ENCODE measurements around the gene SULT1B1. TPM values are rescaled to one million over a fixed set of nuclear protein-coding genes. Genes with fewer than 3 reads are reported as not detected.

SULT1B1 gene
- total RNA-seq, 2 experiments from 2014 or later, result 0.08 TPM; not detected in 1

DNA sequence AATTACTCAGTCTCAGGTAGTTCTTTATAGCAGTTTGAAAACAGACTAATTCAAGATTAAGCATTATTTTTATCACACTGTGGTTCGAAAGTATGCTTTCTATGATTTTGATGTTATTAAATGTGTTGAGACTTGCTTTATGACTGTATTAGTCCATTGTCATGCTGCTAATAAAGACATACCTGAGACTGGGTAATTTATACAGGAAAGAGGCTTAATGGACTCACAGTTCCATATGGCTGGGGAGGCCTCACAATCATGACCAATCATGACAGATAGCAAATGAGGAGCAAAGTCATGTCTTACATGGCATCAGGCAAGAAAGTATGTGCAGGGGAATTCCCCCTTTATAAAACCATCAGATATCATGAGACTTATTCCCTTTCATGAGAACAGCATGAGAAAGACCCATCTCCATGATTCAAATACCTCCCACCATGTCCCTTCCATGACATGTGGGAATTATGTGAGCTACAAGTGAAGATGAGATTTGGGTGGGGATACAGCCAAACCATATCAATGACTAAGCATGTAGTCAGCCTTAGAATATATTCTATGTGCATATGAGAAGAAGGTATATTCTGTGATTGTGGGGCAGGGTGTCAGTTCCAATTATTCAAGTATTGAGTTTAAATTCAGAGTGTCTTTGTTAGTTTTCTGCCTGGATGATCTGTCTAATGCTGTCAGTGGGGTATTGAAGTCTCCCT lies 62.7 kb downstream of the SULT1B1 start:
- no peaks in the 10 kb centered on the region for H3K9me3 ChIP-seq (ENCODE audit: low read length)
- H3K4me2 ChIP-seq (ENCODE audit: low read length), result no peak overlapping the region
- ChIA-PET POLR2A (no interaction called here), CTCF (ENCODE audit: unreplicated experiment) (no interaction called here)
- no peak overlapping the region for H2AFZ ChIP-seq (ENCODE audit: low read length)
- BruUV-seq (replicated peaks), result no TSS peak
- DNase-seq (ENCODE audit: low spot score), result no peak
- intact Hi-C loops (cut with micrococcal nuclease; ENCODE audit: unreplicated experiment), result no loop called here
- no peak overlapping the region for H3K4me3 ChIP-seq (ENCODE audit: low read depth, low read length, poor library complexity, severe bottlenecking)
- no peak overlapping the region for H3K27ac ChIP-seq (ENCODE audit: low read depth, low read length, poor library complexity, severe bottlenecking)
- H4K20me1 ChIP-seq (ENCODE audit: insufficient read depth, low read length), result no peaks in the 10 kb centered on the region
- no peaks in the 10 kb centered on the region for H3K9me2 ChIP-seq (ENCODE audit: insufficient read depth, low read length)
- no peaks in the 10 kb centered on the region for H3K36me3 ChIP-seq (ENCODE audit: insufficient read depth, low read length)
- H3K79me2 ChIP-seq (ENCODE audit: insufficient read depth, low read depth, low read length), result no peaks in the 10 kb centered on the region
- no peaks in the 10 kb centered on the region for H3K4me1 ChIP-seq (ENCODE audit: insufficient read depth, low read length, poor library complexity, severe bottlenecking)
- TF ChIP-seq, protein P1, sequence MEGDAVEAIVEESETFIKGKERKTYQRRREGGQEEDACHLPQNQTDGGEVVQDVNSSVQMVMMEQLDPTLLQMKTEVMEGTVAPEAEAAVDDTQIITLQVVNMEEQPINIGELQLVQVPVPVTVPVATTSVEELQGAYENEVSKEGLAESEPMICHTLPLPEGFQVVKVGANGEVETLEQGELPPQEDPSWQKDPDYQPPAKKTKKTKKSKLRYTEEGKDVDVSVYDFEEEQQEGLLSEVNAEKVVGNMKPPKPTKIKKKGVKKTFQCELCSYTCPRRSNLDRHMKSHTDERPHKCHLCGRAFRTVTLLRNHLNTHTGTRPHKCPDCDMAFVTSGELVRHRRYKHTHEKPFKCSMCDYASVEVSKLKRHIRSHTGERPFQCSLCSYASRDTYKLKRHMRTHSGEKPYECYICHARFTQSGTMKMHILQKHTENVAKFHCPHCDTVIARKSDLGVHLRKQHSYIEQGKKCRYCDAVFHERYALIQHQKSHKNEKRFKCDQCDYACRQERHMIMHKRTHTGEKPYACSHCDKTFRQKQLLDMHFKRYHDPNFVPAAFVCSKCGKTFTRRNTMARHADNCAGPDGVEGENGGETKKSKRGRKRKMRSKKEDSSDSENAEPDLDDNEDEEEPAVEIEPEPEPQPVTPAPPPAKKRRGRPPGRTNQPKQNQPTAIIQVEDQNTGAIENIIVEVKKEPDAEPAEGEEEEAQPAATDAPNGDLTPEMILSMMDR (conservative IDR thresholded peaks at IDR 0.05; ENCODE audit: low read length), result no peak
- no peak for TF ChIP-seq EZH2phosphoT487 (IDR thresholded peaks at IDR 0.05; ENCODE audit: borderline replicate concordance, low read depth, low read length)

DNA sequence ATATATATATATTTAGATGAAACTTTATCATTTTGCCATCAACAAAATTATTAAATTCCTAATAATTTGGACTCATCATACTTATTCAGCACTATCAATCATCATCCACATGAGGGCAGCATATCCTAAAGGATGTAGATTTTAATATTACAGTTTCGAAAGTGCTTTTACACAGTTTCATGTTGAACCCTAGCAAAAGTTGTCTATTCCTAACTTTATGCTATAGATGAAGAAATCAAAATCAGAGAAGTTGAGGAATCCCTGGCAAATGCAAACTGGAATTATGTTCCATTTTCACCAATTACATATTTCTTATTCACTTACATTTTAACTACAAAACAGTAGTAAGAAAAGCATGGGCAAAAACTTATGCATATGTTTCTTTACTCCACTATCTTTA lies 70.8 kb downstream of the SULT1B1 start:
- peak; percentile 36 for DNase-seq (ENCODE audit: low spot score)
- H2AFZ ChIP-seq (ENCODE audit: low read length), result no peak overlapping the region
- ChIA-PET POLR2A (no interaction called here), CTCF (ENCODE audit: unreplicated experiment) (no interaction called here)
- TF ChIP-seq EZH2phosphoT487 (IDR thresholded peaks at IDR 0.05; ENCODE audit: borderline replicate concordance, low read depth, low read length), result no peak
- TF ChIP-seq, protein P1 (conservative IDR thresholded peaks at IDR 0.05; ENCODE audit: low read length), result peak; percentile 86
- H3K36me3 ChIP-seq (ENCODE audit: insufficient read depth, low read length), result no peaks in the 10 kb centered on the region
- H3K9me3 ChIP-seq (ENCODE audit: low read length), result no peaks in the 10 kb centered on the region
- no peaks in the 10 kb centered on the region for H3K79me2 ChIP-seq (ENCODE audit: insufficient read depth, low read depth, low read length)
- no peaks in the 10 kb centered on the region for H4K20me1 ChIP-seq (ENCODE audit: insufficient read depth, low read length)
- BruUV-seq (replicated peaks), result no TSS peak
- H3K9me2 ChIP-seq (ENCODE audit: insufficient read depth, low read length), result no peaks in the 10 kb centered on the region
- H3K4me1 ChIP-seq (ENCODE audit: insufficient read depth, low read length, poor library complexity, severe bottlenecking), result no peaks in the 10 kb centered on the region
- H3K4me2 ChIP-seq (ENCODE audit: low read length), result no peak overlapping the region
- no peak overlapping the region for H3K27ac ChIP-seq (ENCODE audit: low read depth, low read length, poor library complexity, severe bottlenecking)
- intact Hi-C loops (cut with micrococcal nuclease; ENCODE audit: unreplicated experiment), result loop anchor here (1.0 to 5.0 kb wide), 3 partner anchors 192 to 818 kb away; no protein-coding TSS in a partner anchor
- H3K4me3 ChIP-seq (ENCODE audit: low read depth, low read length, poor library complexity, severe bottlenecking), result no peak overlapping the region

DNA sequence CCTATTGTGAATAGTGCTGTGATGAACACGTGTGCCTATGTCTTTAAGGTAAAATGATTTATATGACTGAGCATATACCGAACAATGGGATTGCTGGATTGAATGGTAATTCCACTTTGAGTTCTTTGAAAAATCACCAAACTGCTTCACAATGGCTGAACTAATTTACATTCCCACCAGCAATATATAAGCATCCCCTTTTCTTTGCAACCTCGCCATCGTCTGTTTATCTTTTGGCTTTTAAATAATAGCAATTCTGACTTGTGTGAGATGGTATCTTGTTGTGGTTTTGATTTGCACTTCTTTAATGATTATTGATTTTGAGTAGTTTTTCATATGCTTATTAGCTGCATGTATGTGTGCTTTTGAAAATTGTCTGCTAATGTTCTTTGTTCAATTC lies 75.6 kb downstream of the SULT1B1 start:
- Histone ChIP-seq H3K9me3 (ENCODE audit: low read length) (no peaks in the 10 kb centered on the region), H3K36me3 (ENCODE audit: insufficient read depth, low read length) (no peaks in the 10 kb centered on the region), H4K20me1 (ENCODE audit: insufficient read depth, low read length) (no peaks in the 10 kb centered on the region), H3K27ac (ENCODE audit: low read depth, low read length, poor library complexity, severe bottlenecking) (no peak overlapping the region), H2AFZ (ENCODE audit: low read length) (no peak overlapping the region), H3K9me2 (ENCODE audit: insufficient read depth, low read length) (no peaks in the 10 kb centered on the region), H3K79me2 (ENCODE audit: insufficient read depth, low read depth, low read length) (no peaks in the 10 kb centered on the region), H3K4me2 (ENCODE audit: low read length) (no peak overlapping the region), H3K4me1 (ENCODE audit: insufficient read depth, low read length, poor library complexity, severe bottlenecking) (no peaks in the 10 kb centered on the region), H3K4me3 (ENCODE audit: low read depth, low read length, poor library complexity, severe bottlenecking) (no peak overlapping the region)
- POLR2A ChIA-PET, result no interaction called here
- no peak for TF ChIP-seq EZH2phosphoT487 (IDR thresholded peaks at IDR 0.05; ENCODE audit: borderline replicate concordance, low read depth, low read length)
- TF ChIP-seq, protein P1 (conservative IDR thresholded peaks at IDR 0.05; ENCODE audit: low read length), result no peak
- BruUV-seq (replicated peaks), result no TSS peak
- intact Hi-C loops (cut with micrococcal nuclease; ENCODE audit: unreplicated experiment), result loop anchor here (5.0 kb wide), 2 partner anchors 497 to 822 kb away; no protein-coding TSS in a partner anchor
- DNase-seq (ENCODE audit: low spot score), result no peak
- CTCF ChIA-PET (ENCODE audit: unreplicated experiment), result no interaction called here
